Upper lobe of left lung (tissue), 6 donors: ENCODE results near the gene NDUFA6. TPM values are rescaled to one million over a fixed set of nuclear protein-coding genes. Genes with fewer than 3 reads are reported as not detected.
"Not testable (repeated sequence)": the region's sequence is repeated elsewhere in the genome, so short reads cannot be mapped to it uniquely, and the experiment has no call there.

Source experiments
- ATAC-seq, 2 donors: fragments of 200-7000 bp; cut with Tn5 transposase; one replicate each; pipeline ENCODE4 v1.9.1; 2022; ENCODE audit warnings: mild to moderate bottlenecking in 2 of 2, moderate library complexity in 2 of 2; ENCODE audit not compliant: low FRiP score in 2 of 2
- DNase-seq, 2 donors: peaks; one replicate each; pipeline ENCODE4 v3.0.0-alpha.2; 2019 to 2020
- H3K27ac ChIP-seq, 4 donors: fragments of 200-600 bp; sonication (generic); one replicate each; pipeline ENCODE4 v1.5.1; 2016 to 2019
- H3K27me3 ChIP-seq, 4 donors: fragments of 200-600 bp; sonication (generic); one replicate each; pipeline ENCODE4 v1.5.1; 2017 to 2019
- H3K36me3 ChIP-seq, 4 donors: fragments of 200-600 bp; sonication (generic); one replicate each; pipeline ENCODE4 v1.5.1; 2016 to 2019
- H3K4me1 ChIP-seq, 4 donors: fragments of 200-600 bp; sonication (generic); one replicate each; pipeline ENCODE4 v1.5.1; 2018 to 2019
- H3K4me3 ChIP-seq, 4 donors: fragments of 200-600 bp; sonication (generic); one replicate each; pipeline ENCODE4 v1.5.1; 2017 to 2019; ENCODE audit warnings: mild to moderate bottlenecking in 2 of 4, moderate library complexity in 1 of 4
- H3K9me3 ChIP-seq, 4 donors: fragments of 200-600 bp; sonication (generic); one replicate each; pipeline ENCODE4 v1.5.1; 2018 to 2019
- EP300 ChIP-seq, 4 donors: sonication (generic); formaldehyde crosslinking; IDR thresholded peaks; one replicate each; pipeline ENCODE4 v1.5.1; 2017; ENCODE audit warnings: antibody characterized with exemption in 4 of 4, control low read depth in 2 of 4
- POLR2A ChIP-seq, 4 donors: fragments of 450-650 bp; IDR thresholded peaks; one replicate each; pipeline ENCODE4 v1.5.1; 2016 to 2017; ENCODE audit warnings: antibody characterized with exemption in 4 of 4, mild to moderate bottlenecking in 2 of 4
- POLR2AphosphoS5 ChIP-seq, 2 donors: sonication (generic); formaldehyde crosslinking; IDR thresholded peaks; one replicate each; pipeline ENCODE4 v1.5.1; 2017; ENCODE audit warnings: antibody characterized with exemption in 2 of 2
- WGBS, 2 donors: methylation state at CpG; one replicate each; pipeline ENCODE4 v1.1.5; 2017 to 2018; 5-methylcytosine and 5-hydroxymethylcytosine counted together
- total RNA-seq, 6 donors: library from RNA; depleted of rRNA in 4 of 6; stranded (reverse); fragments of >200 nt in 4 of 6; gene quantifications; one replicate each; pipeline versions ENCODE4 v1.1.0 to v1.2.1, GENCODE V29; 2016 to 2021
- TF ChIP-seq, protein P1 (sequence below), 6 experiments: fragments of 450-650 bp in 4 of 6; fragments of 200-600 bp in 2 of 6; sonication (generic) in 2 of 6; IDR thresholded peaks; one replicate each; pipeline ENCODE4 v1.5.1; 2016 to 2019; ENCODE audit warnings: antibody characterized with exemption in 6 of 6
- donor health status: DM: no; HTN: no; CAD: no; lungs with moderate emphysema.
- donor health status: DM: no; HTN: yes; CAD: no; lungs with severe emphysema.

NDUFA6 gene
- total RNA-seq, 6 donors from 2014 or later, result 7.3 to 51.4 (median 46.4) TPM

GRCh38 chr22:42134100-42135020, 43.8 kb upstream of the NDUFA6 start:
- no peaks in the 10 kb centered on the region for H3K27me3 ChIP-seq
- H3K4me3 ChIP-seq, result no peak overlapping the region
- 77 to 78% methylated on average over 14 to 24 of the region's 24 CpGs for WGBS, 2 donors
- no peaks in the 10 kb centered on the region for H3K36me3 ChIP-seq
- peaks cover 0 to 2% (median under 1%) of the 10 kb centered on the region in 4 donors for H3K4me1 ChIP-seq
- TF ChIP-seq POLR2A (IDR thresholded peaks at IDR 0.05) (no peak), POLR2AphosphoS5 (IDR thresholded peaks at IDR 0.05) (no peak), EP300 (IDR thresholded peaks at IDR 0.05) (no peak)
- TF ChIP-seq, protein P1, sequence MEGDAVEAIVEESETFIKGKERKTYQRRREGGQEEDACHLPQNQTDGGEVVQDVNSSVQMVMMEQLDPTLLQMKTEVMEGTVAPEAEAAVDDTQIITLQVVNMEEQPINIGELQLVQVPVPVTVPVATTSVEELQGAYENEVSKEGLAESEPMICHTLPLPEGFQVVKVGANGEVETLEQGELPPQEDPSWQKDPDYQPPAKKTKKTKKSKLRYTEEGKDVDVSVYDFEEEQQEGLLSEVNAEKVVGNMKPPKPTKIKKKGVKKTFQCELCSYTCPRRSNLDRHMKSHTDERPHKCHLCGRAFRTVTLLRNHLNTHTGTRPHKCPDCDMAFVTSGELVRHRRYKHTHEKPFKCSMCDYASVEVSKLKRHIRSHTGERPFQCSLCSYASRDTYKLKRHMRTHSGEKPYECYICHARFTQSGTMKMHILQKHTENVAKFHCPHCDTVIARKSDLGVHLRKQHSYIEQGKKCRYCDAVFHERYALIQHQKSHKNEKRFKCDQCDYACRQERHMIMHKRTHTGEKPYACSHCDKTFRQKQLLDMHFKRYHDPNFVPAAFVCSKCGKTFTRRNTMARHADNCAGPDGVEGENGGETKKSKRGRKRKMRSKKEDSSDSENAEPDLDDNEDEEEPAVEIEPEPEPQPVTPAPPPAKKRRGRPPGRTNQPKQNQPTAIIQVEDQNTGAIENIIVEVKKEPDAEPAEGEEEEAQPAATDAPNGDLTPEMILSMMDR (IDR thresholded peaks at IDR 0.05), result no peak
- no peak overlapping the region for H3K27ac ChIP-seq
- ATAC-seq, result no peak
- DNase-seq, result no peak
- no peaks in the 10 kb centered on the region for H3K9me3 ChIP-seq

DNA sequence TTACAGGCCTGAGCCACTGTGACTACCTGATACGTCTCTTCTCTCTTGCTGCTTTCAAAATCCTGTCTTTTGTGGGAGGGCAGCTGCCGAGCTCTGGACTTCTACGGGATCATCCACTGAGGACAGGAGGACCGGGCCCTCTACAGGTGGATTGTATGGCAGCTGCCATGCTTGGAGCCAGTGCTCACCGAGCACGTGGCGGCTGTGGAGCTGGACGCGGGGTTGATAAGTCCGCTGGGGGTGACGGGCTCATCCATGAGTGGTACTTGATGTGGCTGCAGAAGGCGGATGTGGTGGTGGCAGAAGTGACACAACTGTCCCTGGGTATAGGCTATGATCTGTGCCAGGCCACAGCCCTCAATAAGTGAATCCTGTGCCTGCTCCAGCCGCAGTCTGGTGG, 41.9 kb upstream of the NDUFA6 start:
- TF ChIP-seq POLR2AphosphoS5 (IDR thresholded peaks at IDR 0.05) (no peak), POLR2A (IDR thresholded peaks at IDR 0.05) (no peak), EP300 (IDR thresholded peaks at IDR 0.05) (no peak)
- TF ChIP-seq, protein P1 (IDR thresholded peaks at IDR 0.05), result no peak

DNA sequence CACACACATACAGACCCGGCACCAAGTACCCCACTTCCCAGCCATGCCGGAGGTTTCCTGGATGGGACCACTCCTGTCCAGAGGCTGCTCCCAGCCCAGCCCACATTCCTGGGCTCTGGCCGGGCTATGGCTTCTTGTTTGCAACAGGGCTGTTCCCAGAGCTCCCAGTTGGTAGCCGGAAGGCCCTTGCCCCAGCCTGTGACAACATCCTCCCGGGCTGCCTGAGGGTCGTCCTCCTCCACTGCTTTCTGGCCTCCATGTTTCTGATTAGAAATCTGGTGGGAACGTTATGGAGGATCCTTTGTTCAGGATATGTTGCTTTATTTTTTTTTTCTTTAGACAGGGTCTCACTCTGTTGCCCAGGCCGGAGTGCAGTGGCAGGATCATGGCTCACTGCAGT, 41.0 kb upstream of the NDUFA6 start:
- no peaks in the 10 kb centered on the region for H3K36me3 ChIP-seq
- ATAC-seq, result no peak
- TF ChIP-seq POLR2AphosphoS5 (IDR thresholded peaks at IDR 0.05), result no peak
- TF ChIP-seq EP300 (IDR thresholded peaks at IDR 0.05), result no peak
- TF ChIP-seq POLR2A (IDR thresholded peaks at IDR 0.05), result no peak
- TF ChIP-seq, protein P1 (IDR thresholded peaks at IDR 0.05), result no peak
- H3K4me1 ChIP-seq, result peaks cover 0 to 5% (median 2%) of the 10 kb centered on the region in 4 donors
- WGBS, 2 donors, result 54 to 66% methylated on average over 8 of the region's 8 CpGs
- no peak overlapping the region for H3K27ac ChIP-seq
- no peak overlapping the region for H3K4me3 ChIP-seq
- no peaks in the 10 kb centered on the region for H3K9me3 ChIP-seq
- no peak for DNase-seq
- H3K27me3 ChIP-seq, result no peaks in the 10 kb centered on the region

More for the DNA sequence above, 41.9 kb upstream of the NDUFA6 start:
- Histone ChIP-seq H3K27me3 (no peaks in the 10 kb centered on the region), H3K4me3 (no peak overlapping the region), H3K36me3 (no peaks in the 10 kb centered on the region), H3K4me1 (peaks cover 0 to 5% (median 2%) of the 10 kb centered on the region in 4 donors), H3K27ac (no peak overlapping the region), H3K9me3 (no peaks in the 10 kb centered on the region)
- WGBS, 2 donors, result 85 to 100% methylated on average over 1 to 13 of the region's 13 CpGs
- no peak for ATAC-seq
- no peak for DNase-seq

DNA sequence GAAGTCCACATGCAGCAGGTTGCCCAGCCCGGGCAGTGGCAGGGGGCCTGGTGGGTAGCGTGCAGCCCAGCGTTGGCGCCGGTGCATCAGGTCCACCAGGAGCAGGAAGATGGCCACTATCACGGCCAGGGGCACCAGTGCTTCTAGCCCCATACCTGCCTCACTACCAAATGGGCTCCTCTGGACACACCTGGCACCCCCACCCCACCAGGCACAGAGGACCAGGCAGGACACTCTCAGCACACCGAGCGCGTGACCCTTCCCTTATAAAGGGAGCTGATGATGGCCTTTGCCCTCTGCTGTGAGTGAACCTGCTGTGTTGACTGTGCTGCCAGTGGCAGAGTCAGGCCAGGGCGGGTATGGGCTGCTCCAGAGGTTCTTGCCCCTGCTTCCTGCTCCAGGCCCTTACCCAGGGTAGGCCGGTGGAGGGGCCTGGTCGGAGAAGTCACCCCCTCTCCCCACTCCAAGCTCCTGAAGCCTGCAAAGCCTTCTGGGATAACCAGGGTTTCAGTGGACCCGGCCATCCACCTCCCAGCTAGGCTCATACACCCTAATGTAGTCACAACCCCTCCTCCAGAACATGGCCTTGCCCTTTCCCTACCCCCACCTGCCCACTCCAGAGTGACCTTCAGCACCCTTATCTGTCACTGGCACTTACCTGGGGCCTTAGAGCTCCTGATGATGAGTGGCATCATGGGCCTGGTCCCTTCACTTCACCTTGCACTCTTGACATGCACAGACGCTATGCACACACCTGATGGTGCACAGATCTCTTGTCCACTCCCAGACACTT, 40.3 kb upstream of the NDUFA6 start, which contains the start of gene CYP2D6:
CYP2D6 (minus strand) TSS at position 172 of the 793 bp plus-strand sequence; CDS start at position 153, 19 bp downstream.
- not testable (repeated sequence) for ATAC-seq, H3K27ac ChIP-seq, H3K4me1 ChIP-seq, H3K36me3 ChIP-seq, H3K4me3 ChIP-seq, H3K9me3 ChIP-seq, H3K27me3 ChIP-seq
- peak in 1 of 2 donors; percentile 70 for DNase-seq
- 77 to 85% methylated on average over 4 to 13 of the region's 14 CpGs for WGBS, 2 donors

- not testable (repeated sequence) for DNase-seq, H3K4me1 ChIP-seq, H3K4me3 ChIP-seq, H3K27me3 ChIP-seq, H3K36me3 ChIP-seq, ATAC-seq, H3K27ac ChIP-seq, H3K9me3 ChIP-seq
- 0 to 29% methylated on average over 1 of the region's 7 CpGs for WGBS, 2 donors
These were observed 39.6 kb upstream of the NDUFA6 start for GRCh38 chr22:42130182-42130581.

DNA sequence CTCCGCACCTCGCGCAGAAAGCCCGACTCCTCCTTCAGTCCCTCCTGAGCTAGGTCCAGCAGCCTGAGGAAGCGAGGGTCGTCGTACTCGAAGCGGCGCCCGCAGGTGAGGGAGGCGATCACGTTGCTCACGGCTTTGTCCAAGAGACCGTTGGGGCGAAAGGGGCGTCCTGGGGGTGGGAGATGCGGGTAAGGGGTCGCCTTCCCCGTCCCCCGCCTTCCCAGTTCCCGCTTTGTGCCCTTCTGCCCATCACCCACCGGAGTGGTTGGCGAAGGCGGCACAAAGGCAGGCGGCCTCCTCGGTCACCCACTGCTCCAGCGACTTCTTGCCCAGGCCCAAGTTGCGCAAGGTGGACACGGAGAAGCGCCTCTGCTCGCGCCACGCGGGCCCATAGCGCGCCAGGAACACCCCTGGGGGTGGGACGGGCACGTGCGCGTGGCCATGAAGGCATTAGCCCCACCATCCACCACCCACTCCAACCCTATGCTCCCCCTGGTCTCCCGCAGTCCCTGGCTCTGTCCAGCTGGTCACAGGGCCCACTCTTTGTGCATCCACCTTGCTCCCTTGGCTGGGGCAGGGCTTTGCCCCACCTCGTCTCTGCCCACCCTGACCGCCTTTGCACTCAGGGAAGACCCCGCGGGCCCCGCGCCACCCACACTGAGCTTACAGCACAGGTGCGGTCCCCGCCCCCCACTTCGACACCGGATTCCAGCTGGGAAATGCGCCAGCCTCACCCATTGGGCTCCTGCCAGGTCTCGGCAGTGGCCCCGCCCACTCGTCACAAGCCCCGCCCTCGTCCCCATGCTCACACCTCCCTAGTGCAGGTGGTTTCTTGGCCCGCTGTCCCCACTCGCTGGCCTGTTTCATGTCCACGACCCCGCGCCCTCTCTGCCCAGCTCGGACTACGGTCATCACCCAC, 38.5 kb upstream of the NDUFA6 start:
- not testable (repeated sequence) for H3K27me3 ChIP-seq, H3K27ac ChIP-seq, H3K4me1 ChIP-seq, H3K9me3 ChIP-seq, H3K36me3 ChIP-seq
- DNase-seq (peak in 1 of 2 donors; percentile 88), ATAC-seq (peak in 1 of 2 donors; percentile 21)
- H3K4me3 ChIP-seq, result peak overlapping the region in 1 of 4 donors; percentile 22
- WGBS, 2 donors, result 67 to 71% methylated on average over 60 to 64 of the region's 65 CpGs

GRCh38 chr22:42128007-42128406, 37.4 kb upstream of the NDUFA6 start:
- H3K9me3 ChIP-seq, ATAC-seq, DNase-seq, H3K4me3 ChIP-seq, H3K27ac ChIP-seq, H3K4me1 ChIP-seq, H3K27me3 ChIP-seq, H3K36me3 ChIP-seq: not testable (repeated sequence)
- WGBS, 2 donors, result 92 to 93% methylated on average over 11 to 13 of the region's 13 CpGs
